GM12878 (cell line): ENCODE measurements around the gene CCND2. TPM values are rescaled to one million over a fixed set of nuclear protein-coding genes. Genes with fewer than 3 reads are reported as not detected.

ENCODE experiments used
- CBX3 ChIP-seq: fragments of 200-600 bp; sonication (generic); IDR thresholded peaks from 2 replicates; pipeline ENCODE4 v1.6.1; 2016; ENCODE audit warnings: low read depth, borderline replicate concordance
- CHD1 ChIP-seq: IDR thresholded peaks from 2 replicates; pipeline ENCODE4 v1.6.1; 2012; ENCODE audit warnings: low read depth, low read length, improper control_type of control experiment
- E4F1 ChIP-seq: fragments of 450-650 bp; IDR thresholded peaks from 2 replicates; pipeline ENCODE4 v1.6.1; 2018; ENCODE audit warnings: borderline replicate concordance, mild to moderate bottlenecking; ENCODE audit not compliant: partially characterized antibody
- MYC ChIP-seq: IDR thresholded peaks from 2 replicates; pipeline ENCODE4 v1.6.1; 2011; ENCODE audit warnings: mild to moderate bottlenecking, low read length, moderate library complexity, inconsistent platforms; ENCODE audit not compliant: insufficient read depth, insufficient replicate concordance, insufficient read length, severe bottlenecking
- PAX8 ChIP-seq: fragments of 450-650 bp; IDR thresholded peaks from 2 replicates; pipeline ENCODE4 v1.6.1; 2017; ENCODE audit warnings: mild to moderate bottlenecking, moderate library complexity
- RAD21 ChIP-seq: IDR thresholded peaks from 2 replicates; pipeline ENCODE4 v1.6.1; 2011; ENCODE audit warnings: mild to moderate bottlenecking, low read depth, low read length, moderate library complexity; ENCODE audit not compliant: insufficient read depth
- SIN3A ChIP-seq: IDR thresholded peaks from 2 replicates; pipeline ENCODE4 v1.6.1; 2012; ENCODE audit warnings: low read depth, low read length, improper control_type of control experiment
- ZBTB33 ChIP-seq: fragments of 450-650 bp; IDR thresholded peaks from 2 replicates; pipeline ENCODE4 v1.6.1; 2017; ENCODE audit warnings: mild to moderate bottlenecking
- ZBTB40 ChIP-seq: fragments of 450-650 bp; IDR thresholded peaks from 2 replicates; pipeline ENCODE4 v1.6.1; 2016; ENCODE audit warnings: mild to moderate bottlenecking, moderate library complexity, borderline replicate concordance
- ZNF622 ChIP-seq: fragments of 450-650 bp; IDR thresholded peaks from 2 replicates; pipeline ENCODE4 v1.6.1; 2017; ENCODE audit warnings: mild to moderate bottlenecking, inconsistent platforms
- polyA plus RNA-seq, 11 experiments: library from polyadenylated mRNA; depleted of rRNA in 4 of 11; unstranded in 6 of 11; stranded (reverse) in 5 of 11; fragments of >200 nt; fragmentation: Nextera tagmentation in 4 of 11; fragmentation: Illumina TruSeq in 1 of 11; extraction: Ambion mirVana in 4 of 11; extraction: Trizol in 1 of 11; gene quantifications; 1 replicate in 1 of 11; 2 replicates in 10 of 11; pipeline versions ENCODE4 v1.2.1 to v1.2.3, GENCODE V29; 2011 to 2016; ENCODE audit warnings: inconsistent platforms in 2 of 11, missing spikeins in 2 of 11, low read depth in 1 of 11
- total RNA-seq, 4 experiments: library from RNA; depleted of rRNA in 3 of 4; stranded (reverse); fragments of >200 nt in 3 of 4; fragmentation: Illumina TruSeq in 1 of 4; extraction: Trizol in 1 of 4; gene quantifications; 2 replicates each; pipeline versions ENCODE4 v1.2.1 to v1.2.3, GENCODE V29; 2013 to 2021

Gene CCND2
- total and polyA plus RNA-seq, 10 of the 15 experiments (the other 5 are each of a cell fraction or from before 2014, with no cell fraction given) = 30.1 to 263 (median 152) TPM

GRCh38 chr12:4241592-4241991 is 32.0 kb upstream of the CCND2 start (continued):
- TF ChIP-seq E4F1 (no peak), RAD21 (no peak), CHD1 (no peak), CBX3 (no peak), ZNF622 (no peak), ZBTB33 (no peak), PAX8 (no peak), MYC (no peak), ZBTB40 (no peak), SIN3A (no peak)
